LNCaP clone FGC (cell line): Measurements from ENCODE around the gene BMP6.

Experiments used
- DNase-seq: peaks from one replicate; pipeline ENCODE4 v3.0.0-alpha.2; 2011; ENCODE audit warnings: low read depth
- H3K4me3 ChIP-seq: 2 replicates; pipeline ENCODE4 v1.5.1; 2011; ENCODE audit warnings: mild to moderate bottlenecking, low read depth, low read length, control low read depth
- CTCF ChIP-seq: IDR thresholded peaks from 2 replicates; pipeline ENCODE4 v1.5.1; 2012; ENCODE audit warnings: mild to moderate bottlenecking; ENCODE audit not compliant: control insufficient read depth, insufficient read depth; ENCODE audit errors: extremely low read depth

The BMP6 gene

GRCh38 chr6:7819431-7820015 is 93.6 kb downstream of the BMP6 start:
- no peak for TF ChIP-seq CTCF
- H3K4me3 ChIP-seq: no peak overlapping the region
- no peak for DNase-seq

DNA sequence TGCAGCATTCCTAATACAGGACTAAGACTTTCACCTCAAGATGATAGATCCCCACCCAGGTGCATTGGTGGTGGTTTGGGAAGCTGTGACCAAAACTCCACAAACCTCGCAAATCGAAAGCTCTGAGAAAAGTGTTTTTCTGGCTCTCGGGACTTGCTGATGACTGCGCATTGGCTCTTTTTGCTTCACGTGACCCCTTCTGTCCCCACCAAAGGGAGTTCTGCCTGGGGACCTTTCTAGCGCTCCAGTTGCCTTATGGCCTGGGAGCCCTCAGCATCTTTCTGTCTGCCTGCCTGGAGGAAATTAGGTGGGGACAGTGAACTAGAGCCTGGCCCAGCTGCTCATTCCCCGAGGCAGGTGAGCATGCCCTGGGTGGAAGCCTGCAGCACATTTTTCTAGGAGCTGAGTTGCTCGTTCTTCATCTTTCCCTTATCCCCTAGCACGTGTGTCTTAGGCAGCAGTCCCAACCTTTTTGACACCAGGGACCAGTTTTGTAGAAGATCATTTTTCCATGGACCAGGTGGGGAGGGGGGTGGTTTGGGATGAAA is 94.5 kb downstream of the BMP6 start:
- DNase-seq: no peak
- no peak for TF ChIP-seq CTCF
- no peak overlapping the region for H3K4me3 ChIP-seq

DNA sequence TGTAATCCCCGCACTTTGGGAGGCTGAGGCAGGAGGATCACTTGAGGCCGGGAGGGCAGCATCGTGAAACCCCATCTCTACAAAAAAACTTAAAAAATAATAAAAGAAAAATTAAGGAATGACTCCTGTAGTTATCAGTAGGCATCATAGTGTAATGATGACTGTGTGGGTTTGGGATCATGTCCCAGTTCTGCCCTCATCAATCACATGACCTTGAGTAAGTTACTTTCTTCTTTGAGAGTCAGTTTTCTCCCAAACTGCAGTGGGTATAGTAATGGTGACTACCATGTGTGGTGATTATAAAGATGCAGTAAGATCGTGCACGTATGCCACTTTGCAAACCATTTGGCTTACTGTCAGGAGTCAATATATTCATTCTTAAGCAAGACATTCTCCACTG is 95.5 kb downstream of the BMP6 start:
- no peak for TF ChIP-seq CTCF
- no peak for DNase-seq
- H3K4me3 ChIP-seq: no peak overlapping the region

GRCh38 chr6:7823552-7823951 is 97.7 kb downstream of the BMP6 start:
- H3K4me3 ChIP-seq: no peak overlapping the region
- DNase-seq: no peak
- TF ChIP-seq CTCF: no peak

DNA sequence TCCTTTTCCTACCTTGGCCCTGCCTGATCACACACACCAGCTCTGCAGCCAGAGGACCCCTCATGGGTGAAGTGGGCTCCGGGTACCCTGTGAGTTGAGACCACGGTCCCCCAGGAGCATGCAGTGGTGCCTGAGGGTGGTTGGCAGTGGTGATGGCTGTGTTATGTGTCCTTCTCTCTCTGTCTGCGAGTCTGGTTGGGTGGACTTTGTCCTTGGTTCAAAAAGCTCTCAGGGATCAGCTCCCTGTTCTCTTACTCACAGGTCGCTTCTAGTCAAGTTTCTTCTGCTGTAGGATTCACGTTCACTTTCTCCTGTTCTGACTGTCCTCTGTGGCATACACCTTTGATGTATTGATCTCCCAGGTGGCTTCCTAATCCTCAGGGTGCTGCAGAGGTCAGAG is 100.1 kb downstream of the BMP6 start:
- no peak for TF ChIP-seq CTCF
- DNase-seq: no peak
- H3K4me3 ChIP-seq: no peak overlapping the region

DNA sequence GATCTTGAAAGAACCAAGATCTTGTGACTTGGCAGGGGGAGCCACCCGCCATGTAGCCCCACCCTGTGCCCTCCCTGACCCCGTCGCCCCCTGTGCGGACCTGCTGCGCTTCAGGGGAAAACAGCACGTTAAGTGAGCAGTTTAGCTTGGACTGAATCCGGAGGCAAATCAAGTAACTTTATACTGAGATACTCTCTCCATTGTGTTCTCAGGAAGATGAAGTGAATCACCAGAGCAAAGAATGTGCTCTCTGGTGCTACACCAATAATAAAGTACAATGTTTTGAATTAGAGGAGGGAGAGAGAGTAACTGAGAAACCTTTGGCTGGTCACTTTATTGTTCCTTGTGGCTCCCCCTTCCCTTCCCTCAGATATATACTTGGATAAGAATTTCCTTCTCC is 101.2 kb downstream of the BMP6 start:
- TF ChIP-seq CTCF: no peak
- no peak overlapping the region for H3K4me3 ChIP-seq
- no peak for DNase-seq

DNA sequence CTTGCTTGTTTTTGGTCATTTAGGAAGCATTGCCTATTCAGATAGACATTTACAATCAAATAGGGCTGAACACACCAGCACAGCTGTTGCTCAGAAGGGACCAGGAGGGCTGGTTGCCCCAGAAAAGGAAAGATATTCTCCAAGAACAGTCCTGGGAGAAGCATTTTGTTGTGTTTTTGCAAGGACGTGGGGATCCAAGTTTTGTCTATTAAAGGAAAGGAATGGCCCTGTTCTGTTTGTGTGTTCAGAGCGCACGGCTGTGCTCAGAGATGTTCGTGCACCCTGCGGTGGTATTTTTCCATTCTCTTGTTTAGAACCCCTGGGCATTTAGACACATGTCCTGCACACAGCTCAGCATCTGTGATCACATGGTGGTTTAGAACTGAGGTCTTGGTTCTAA is 102.2 kb downstream of the BMP6 start:
- no peak overlapping the region for H3K4me3 ChIP-seq
- TF ChIP-seq CTCF: no peak
- DNase-seq: no peak
